Subcutaneous adipose tissue (tissue), 4 donors: ENCODE measurements around the gene NPAS3. TPM values are rescaled to one million over a fixed set of nuclear protein-coding genes. Genes with fewer than 3 reads are reported as not detected.

ENCODE experiments used
- total RNA-seq, 4 donors: library from RNA; depleted of rRNA; stranded (reverse); fragments of >200 nt; gene quantifications; one replicate each; pipeline ENCODE4 v1.1.0, GENCODE V29; 2016
- TF ChIP-seq, protein P1 (sequence below): fragments of 450-650 bp; IDR thresholded peaks from one replicate; pipeline ENCODE4 v1.5.1; 2016; ENCODE audit warnings: low read depth, mild to moderate bottlenecking, control low read depth, antibody characterized with exemption, moderate library complexity

Gene NPAS3
- total RNA-seq, 4 donors from 2014 or later = 0.51 to 1.3 (median 1.0) TPM

DNA sequence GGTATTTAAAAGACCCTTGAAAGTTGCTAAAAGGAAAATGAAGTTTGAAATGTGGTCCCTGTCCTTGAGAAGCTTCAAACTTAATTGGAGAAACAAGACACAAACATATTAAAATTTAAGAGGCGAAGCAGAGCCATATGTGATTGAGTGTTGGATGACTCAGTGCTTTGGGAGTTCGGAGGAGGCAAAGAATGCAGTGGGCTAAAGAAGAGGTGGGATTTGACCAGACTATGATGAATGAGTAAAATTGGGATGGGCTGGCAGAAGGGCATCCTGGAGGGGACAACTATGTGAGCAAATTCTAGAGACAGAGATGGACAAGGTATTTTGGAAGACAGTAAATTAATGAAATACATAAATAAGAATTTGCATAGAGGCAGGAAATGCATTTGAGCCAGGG is 653.6 kb downstream of the NPAS3 start:
- TF ChIP-seq, protein P1, sequence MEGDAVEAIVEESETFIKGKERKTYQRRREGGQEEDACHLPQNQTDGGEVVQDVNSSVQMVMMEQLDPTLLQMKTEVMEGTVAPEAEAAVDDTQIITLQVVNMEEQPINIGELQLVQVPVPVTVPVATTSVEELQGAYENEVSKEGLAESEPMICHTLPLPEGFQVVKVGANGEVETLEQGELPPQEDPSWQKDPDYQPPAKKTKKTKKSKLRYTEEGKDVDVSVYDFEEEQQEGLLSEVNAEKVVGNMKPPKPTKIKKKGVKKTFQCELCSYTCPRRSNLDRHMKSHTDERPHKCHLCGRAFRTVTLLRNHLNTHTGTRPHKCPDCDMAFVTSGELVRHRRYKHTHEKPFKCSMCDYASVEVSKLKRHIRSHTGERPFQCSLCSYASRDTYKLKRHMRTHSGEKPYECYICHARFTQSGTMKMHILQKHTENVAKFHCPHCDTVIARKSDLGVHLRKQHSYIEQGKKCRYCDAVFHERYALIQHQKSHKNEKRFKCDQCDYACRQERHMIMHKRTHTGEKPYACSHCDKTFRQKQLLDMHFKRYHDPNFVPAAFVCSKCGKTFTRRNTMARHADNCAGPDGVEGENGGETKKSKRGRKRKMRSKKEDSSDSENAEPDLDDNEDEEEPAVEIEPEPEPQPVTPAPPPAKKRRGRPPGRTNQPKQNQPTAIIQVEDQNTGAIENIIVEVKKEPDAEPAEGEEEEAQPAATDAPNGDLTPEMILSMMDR = no peak

DNA sequence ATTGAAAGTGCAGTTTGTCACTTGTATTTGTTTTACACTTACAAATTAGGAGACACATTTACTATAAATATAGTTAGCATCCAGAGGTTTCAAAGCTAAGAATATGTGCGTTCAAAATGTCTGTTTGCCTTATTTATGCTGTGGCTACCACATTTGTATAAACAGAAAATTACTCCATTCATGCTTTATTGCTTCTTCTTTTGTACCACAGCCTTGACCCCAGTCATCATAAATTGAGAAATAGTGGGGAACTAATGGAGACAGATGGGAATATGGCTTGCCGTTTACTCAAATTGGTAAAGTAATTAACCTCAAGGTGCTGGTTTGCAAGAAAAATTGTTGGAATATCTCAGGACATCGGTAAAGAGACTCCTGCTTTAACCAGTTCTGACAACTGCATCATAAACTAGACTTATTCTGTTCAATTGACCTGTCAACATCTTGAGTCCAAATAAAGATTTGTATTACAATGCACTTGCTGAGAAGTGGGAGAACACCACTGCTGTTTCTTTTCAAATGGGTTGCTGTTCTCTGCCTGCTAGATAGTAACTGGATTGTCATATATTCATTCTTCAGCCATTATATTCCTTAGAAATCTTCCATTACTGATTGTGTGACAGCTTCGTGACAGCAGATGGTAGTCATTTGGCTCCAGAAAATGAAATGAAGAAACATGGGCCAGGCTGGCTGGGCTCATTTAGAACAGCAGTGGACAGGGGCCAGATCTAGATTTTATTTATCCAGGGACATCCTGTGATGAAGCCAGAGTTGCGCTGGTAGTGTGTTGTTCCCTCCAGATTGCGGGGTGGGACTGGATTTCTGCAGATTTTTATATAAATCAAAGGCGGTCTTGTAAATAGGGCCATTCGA is 657.8 kb downstream of the NPAS3 start:
- TF ChIP-seq, protein P1 = no peak

DNA sequence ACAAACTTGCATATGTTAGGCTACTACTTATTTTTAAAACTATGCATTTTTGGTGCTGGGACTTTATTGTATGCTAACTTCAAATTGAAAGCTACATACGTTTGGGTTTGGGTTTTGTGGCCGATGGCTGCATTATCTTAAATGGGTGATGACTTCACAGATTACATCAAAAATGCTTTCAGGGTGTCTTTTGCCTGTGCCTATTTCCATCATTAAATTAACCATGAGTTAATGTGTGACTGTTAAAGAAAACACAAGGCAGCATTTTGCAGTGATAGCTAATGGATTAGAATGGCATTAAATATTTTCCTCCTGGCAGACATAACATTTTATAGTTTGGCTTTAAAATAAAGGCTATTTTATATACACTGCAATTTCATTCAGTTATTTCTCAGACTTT is 659.9 kb downstream of the NPAS3 start:
- TF ChIP-seq, protein P1 = no peak

DNA sequence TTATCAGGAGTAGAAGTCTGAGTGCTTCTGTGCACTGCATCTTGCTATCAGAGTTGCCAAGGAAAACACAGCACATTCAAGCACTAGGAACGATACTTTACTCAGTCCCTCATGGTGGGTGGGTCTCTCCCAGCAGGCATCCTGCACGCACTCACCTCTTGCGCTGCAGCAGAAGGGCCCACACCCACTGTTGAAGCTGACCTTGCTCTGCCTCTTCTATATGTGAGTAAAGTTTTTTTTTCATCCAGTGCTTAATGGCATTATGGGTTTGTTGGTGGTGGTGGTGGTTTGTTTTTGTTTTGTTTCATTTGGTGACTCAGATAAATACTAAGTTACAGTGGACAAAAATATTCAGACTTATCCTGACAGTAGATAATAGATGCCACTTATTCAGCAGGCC is 663.7 kb downstream of the NPAS3 start:
- TF ChIP-seq, protein P1 = no peak

DNA sequence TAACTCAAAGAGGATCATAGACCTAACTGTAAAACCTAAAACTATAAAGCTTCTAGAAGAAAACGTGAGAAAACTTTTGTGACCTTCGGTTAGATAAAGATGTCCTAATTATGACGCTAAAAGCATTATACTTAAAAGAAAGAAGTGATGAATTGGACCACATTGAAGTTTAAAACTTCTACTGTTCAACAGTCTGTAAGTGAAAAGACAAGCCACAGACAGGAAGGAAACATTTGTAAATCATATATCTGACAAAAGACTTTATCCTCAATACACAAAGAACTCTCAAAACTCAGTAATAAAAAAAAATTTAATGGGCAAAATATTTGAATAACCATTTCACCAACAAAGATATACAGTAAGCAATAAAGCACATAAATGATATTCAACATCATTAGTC is 667.9 kb downstream of the NPAS3 start:
- TF ChIP-seq, protein P1 = no peak

DNA sequence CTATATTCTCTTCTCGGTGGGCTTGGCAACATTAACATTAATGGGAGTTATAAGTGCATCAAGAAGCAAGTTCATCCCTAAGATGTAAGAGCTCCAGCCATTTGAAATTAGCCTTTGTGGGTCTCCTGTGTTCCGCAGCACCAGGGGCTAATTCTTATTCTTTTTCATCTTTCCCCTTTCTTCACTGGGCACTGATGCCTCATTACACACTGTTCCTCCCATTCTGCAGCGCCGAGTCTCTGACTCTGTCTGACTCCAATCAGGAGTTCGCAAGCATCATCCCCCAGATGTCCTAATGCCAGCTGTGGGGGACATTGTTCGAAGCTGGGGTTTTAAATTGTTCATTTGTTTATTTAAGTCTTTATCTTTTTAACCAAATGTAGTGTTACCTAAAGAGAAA is 670.9 kb downstream of the NPAS3 start:
- TF ChIP-seq, protein P1 = no peak

DNA sequence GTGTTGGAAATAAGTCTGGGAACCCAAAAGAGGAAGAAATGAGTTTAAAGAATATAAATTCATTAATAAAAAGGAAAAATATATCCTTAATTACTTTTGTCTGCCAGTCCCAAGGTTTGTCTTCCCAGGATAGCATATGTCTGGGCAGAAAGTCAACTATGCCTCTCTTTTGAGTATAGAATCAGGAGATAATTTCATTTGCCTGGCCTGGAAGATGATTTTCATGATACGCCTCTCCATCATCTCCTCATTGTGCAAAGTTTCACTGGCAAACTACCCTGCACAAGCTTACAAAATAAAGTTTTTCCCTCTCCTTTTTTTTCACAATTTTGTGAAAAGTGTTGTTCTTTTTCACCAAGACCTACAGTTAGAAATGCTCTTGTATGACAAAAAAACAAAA is 671.4 kb downstream of the NPAS3 start:
- TF ChIP-seq, protein P1 = no peak
